HepG2 (cell line): ENCODE results near the gene PIAS3. TPM values are rescaled to one million over a fixed set of nuclear protein-coding genes. Genes with fewer than 3 reads are reported as not detected.

ENCODE experiments used
- ATAC-seq: fragments of 200-7000 bp; cut with Tn5 transposase; 3 replicates; pipeline ENCODE4 v1.9.1; 2020; ENCODE audit warnings: mild to moderate bottlenecking, moderate library complexity
- BruUV-seq: library from RNA; stranded (reverse); fragments of 400-500 nt; replicated peaks from 2 replicates; lab custom pipeline; 2021; lab: Mats Ljungman, UMichigan
- CTCF ChIA-PET: fragments of 300-600 bp; formaldehyde crosslinking; extraction: SDS; loops from one replicate; lab custom pipeline; 2021; ENCODE audit warnings: low total read pairs, inconsistent platforms, low intra/inter-chr PET ratio; lab: Yijun Ruan, JAX
- POLR2A ChIA-PET: fragments of 350-600 bp; sonication (Branson Sonifier 250); formaldehyde crosslinking; loops from one replicate; lab custom pipeline; 2020; ENCODE audit warnings: antibody characterized with exemption, inconsistent platforms; lab: Yijun Ruan, JAX
- DNase-seq: peaks from one replicate; pipeline ENCODE4 v3.0.0-alpha.2; 2015; ENCODE audit warnings: low spot score
- FAIRE-seq: peaks from 3 replicates; lab custom pipeline; 2011; peaks lifted over from hg19 to GRCh38; lab: Jason Lieb, UNC
- H2AFZ ChIP-seq: one replicate; pipeline ENCODE4 v1.6.1; 2011; ENCODE audit warnings: low read length, inconsistent platforms
- H3K27ac ChIP-seq: fragments of 300-600 bp; 3 replicates; pipeline ENCODE4 v1.8.0; 2011; ENCODE audit warnings: mixed run types, mild to moderate bottlenecking, mixed read lengths, low read length, inconsistent platforms; ENCODE audit not compliant: insufficient read depth; ENCODE audit errors: extremely low read length
- H3K27me3 ChIP-seq, 2 experiments: fragments of 200-600 bp in 1 of 2; 2 replicates in 1 of 2; 3 replicates in 1 of 2; pipeline versions ENCODE4 v1.6.0 to v1.8.0; 2011; ENCODE audit warnings: low read length in 2 of 2, mild to moderate bottlenecking in 2 of 2, moderate library complexity in 2 of 2, inconsistent platforms in 1 of 2; ENCODE audit not compliant: insufficient read depth in 2 of 2, control insufficient read depth in 1 of 2
- H3K36me3 ChIP-seq, 2 experiments: fragments of 200-600 bp in 1 of 2; replicated peaks in 1 of 2; 2 replicates in 1 of 2; 3 replicates in 1 of 2; pipeline versions ENCODE4 v1.5.1 to v1.8.0; 2011; ENCODE audit warnings: low read length in 2 of 2, inconsistent platforms in 1 of 2; ENCODE audit not compliant: insufficient read depth in 2 of 2, control insufficient read depth in 1 of 2
- H3K4me1 ChIP-seq: 2 replicates; pipeline ENCODE4 v1.5.1; 2012; ENCODE audit warnings: low read length, inconsistent platforms; ENCODE audit not compliant: insufficient read depth
- H3K4me2 ChIP-seq: 2 replicates; pipeline ENCODE4 v1.6.0; 2011; ENCODE audit warnings: low read depth, low read length, inconsistent platforms
- H3K4me3 ChIP-seq, 3 experiments: fragments of 200-600 bp in 1 of 3; sonication (generic), shearing (Covaris generic) in 1 of 3; replicated peaks in 1 of 3; 2 replicates each; pipeline ENCODE4 v1.5.1; 2011 to 2016; ENCODE audit warnings: low read length in 3 of 3, inconsistent platforms in 2 of 3, low read depth in 2 of 3, mild to moderate bottlenecking in 2 of 3, control low read depth in 1 of 3, mixed read lengths in 1 of 3; ENCODE audit not compliant: insufficient read depth in 1 of 3
- H3K79me2 ChIP-seq: one replicate; pipeline ENCODE4 v1.6.1; 2011; ENCODE audit warnings: low read length, inconsistent platforms; ENCODE audit not compliant: insufficient read depth
- H3K9ac ChIP-seq: 2 replicates; pipeline ENCODE4 v1.6.0; 2011; ENCODE audit warnings: mild to moderate bottlenecking, low read depth, low read length, inconsistent platforms; ENCODE audit not compliant: insufficient read depth
- H3K9me3 ChIP-seq: 2 replicates; pipeline ENCODE4 v1.5.1; 2012; ENCODE audit warnings: mild to moderate bottlenecking, low read length
- H4K20me1 ChIP-seq: 2 replicates; pipeline ENCODE4 v1.6.0; 2011; ENCODE audit warnings: inconsistent platforms, mild to moderate bottlenecking, low read length, moderate library complexity; ENCODE audit not compliant: insufficient read depth
- CBX1 ChIP-seq: IDR thresholded peaks from one replicate; pipeline ENCODE4 v1.6.1; 2016; ENCODE audit warnings: antibody characterized with exemption, low read depth
- CTCF ChIP-seq: sonication (generic); formaldehyde crosslinking; IDR thresholded peaks from 2 replicates; pipeline ENCODE4 v1.5.0; 2020; ENCODE audit warnings: mild to moderate bottlenecking, missing genetic modification reagents, moderate library complexity
- FOXK1 ChIP-seq: sonication (generic); formaldehyde crosslinking; IDR thresholded peaks from 2 replicates; pipeline ENCODE4 v1.4.0; 2020; ENCODE audit warnings: low read depth, missing genetic modification reagents, borderline replicate concordance
- IRF2 ChIP-seq: IDR thresholded peaks from 2 replicates; pipeline ENCODE4 v1.6.1; 2018; ENCODE audit warnings: missing genetic modification reagents, missing compliant biosample characterization
- KDM3A ChIP-seq: IDR thresholded peaks from 2 replicates; pipeline ENCODE4 v1.6.1; 2018; ENCODE audit warnings: low read depth, missing compliant biosample characterization
- NFATC3 ChIP-seq: sonication (generic); formaldehyde crosslinking; IDR thresholded peaks from 2 replicates; pipeline ENCODE4 v1.5.1; 2020; ENCODE audit warnings: mild to moderate bottlenecking, missing genetic modification reagents
- RARG ChIP-seq: sonication (generic); formaldehyde crosslinking; IDR thresholded peaks from 2 replicates; pipeline ENCODE4 v1.4.0; 2020; ENCODE audit warnings: low read depth, mild to moderate bottlenecking, missing genetic modification reagents
- SMAD3 ChIP-seq: sonication (generic); formaldehyde crosslinking; IDR thresholded peaks from 2 replicates; pipeline ENCODE4 v1.4.0; 2020; ENCODE audit warnings: missing genetic modification reagents
- ZFAT ChIP-seq: sonication (generic); formaldehyde crosslinking; conservative IDR thresholded peaks from 2 replicates; pipeline ENCODE4 v1.8.1; 2023; ENCODE audit warnings: missing genetic modification reagents, inconsistent platforms
- ZNF143 ChIP-seq: sonication (generic); formaldehyde crosslinking; IDR thresholded peaks from 2 replicates; pipeline ENCODE4 v1.4.0; 2020; ENCODE audit warnings: missing genetic modification reagents
- ZNF282 ChIP-seq: fragments of 450-650 bp; IDR thresholded peaks from 2 replicates; pipeline ENCODE4 v1.6.1; 2018; ENCODE audit not compliant: partially characterized antibody
- ZNF362 ChIP-seq: sonication (generic); formaldehyde crosslinking; IDR thresholded peaks from 2 replicates; pipeline ENCODE4 v1.4.0; 2020; ENCODE audit warnings: missing genetic modification reagents, mild to moderate bottlenecking, borderline replicate concordance
- ZNF549 ChIP-seq: sonication (generic); formaldehyde crosslinking; IDR thresholded peaks from 2 replicates; pipeline ENCODE4 v1.5.0; 2020; ENCODE audit warnings: missing genetic modification reagents
- WGBS: methylation state at CpG from one replicate; pipeline ENCODE4 v1.1.6; 2017; ENCODE audit warnings: low lambda C conversion rate; 5-methylcytosine and 5-hydroxymethylcytosine counted together
- in situ Hi-C: cut with HindIII; loops from 2 replicates; pipeline ENCODE4 v1.10.0; 2017; ENCODE audit warnings: low pct_unique_long_range_greater_than_20kb; ENCODE audit not compliant: extremely low pct_ligation_motif_present
- intact Hi-C: fragments of 100-400 bp; cut with micrococcal nuclease; formaldehyde crosslinking; loops from one replicate; pipeline ENCODE4 v1.10.0; 2022; ENCODE audit not compliant: unreplicated experiment
- polyA plus RNA-seq, 8 experiments: library from polyadenylated mRNA; depleted of rRNA in 3 of 8; stranded (reverse) in 7 of 8; unstranded in 1 of 8; fragments of >200 nt; fragmentation: Illumina TruSeq in 4 of 8; extraction: Trizol in 4 of 8; gene quantifications; 2 replicates each; pipeline versions ENCODE4 v1.2.1 to v1.2.3, GENCODE V29; 2011 to 2016; ENCODE audit warnings: low read depth in 4 of 8, missing spikeins in 1 of 8, mixed read lengths in 1 of 8; ENCODE audit not compliant: insufficient read depth in 1 of 8
- total RNA-seq, 5 experiments: library from RNA; depleted of rRNA; stranded (reverse); fragments of >200 nt; fragmentation: Illumina TruSeq; extraction: Trizol; gene quantifications; 2 replicates each; pipeline ENCODE4 v1.2.3, GENCODE V29; 2016; ENCODE audit warnings: low read depth in 1 of 5
- TF ChIP-seq, protein P1 (sequence below): IDR thresholded peaks from 2 replicates; pipeline ENCODE4 v1.6.1; 2018; ENCODE audit warnings: missing genetic modification reagents, mild to moderate bottlenecking, missing compliant biosample characterization

PIAS3 gene
- total and polyA plus RNA-seq, 2 of the 13 experiments (the other 11 are each of a cell fraction or from before 2014, with no cell fraction given), result 3.7 to 8.0 TPM

- CTCF ChIA-PET, result no interaction called here
Observed at GRCh38 chr1:145806844-145807243, 52.0 kb downstream of the PIAS3 start.

GRCh38 chr1:145806408-145806807, 52.5 kb downstream of the PIAS3 start:
- Histone ChIP-seq H3K4me1 (no peaks in the 10 kb centered on the region), H2AFZ (no peak overlapping the region), H3K27me3 (no peaks in the 10 kb centered on the region), H3K36me3 (peaks cover 0 to 2% of the 10 kb centered on the region in 2 experiments; a peak in 2 of 5 replicates), H3K4me2 (no peak overlapping the region), H3K27ac (no peak overlapping the region), H3K9me3 (no peaks in the 10 kb centered on the region), H3K9ac (no peak overlapping the region), H4K20me1 (no peaks in the 10 kb centered on the region), H3K79me2 (peaks cover 20% of the 10 kb centered on the region), H3K4me3 (no peak overlapping the region)
- ATAC-seq (no peak), DNase-seq (no peak), FAIRE-seq (no peak)
- 97% methylated on average over 4 of the region's 4 CpGs for WGBS
- ChIA-PET POLR2A (no interaction called here), CTCF (no interaction called here)
- in situ Hi-C loops (no loop called here), intact Hi-C loops (no loop called here)
- no TSS peak for BruUV-seq
- TF ChIP-seq KDM3A (CRISPR knock-in tag) (no peak), ZNF143 (no peak), CTCF (CRISPR knock-in tag) (no peak), RARG (CRISPR knock-in tag) (no peak), FOXK1 (CRISPR knock-in tag) (no peak), ZFAT (no peak), IRF2 (CRISPR knock-in tag) (no peak), SMAD3 (CRISPR knock-in tag) (no peak)

More at GRCh38 chr1:145806844-145807243, 52.0 kb downstream of the PIAS3 start:
- in situ Hi-C loops, result no loop called here
- H4K20me1 ChIP-seq, result no peaks in the 10 kb centered on the region
- POLR2A ChIA-PET, result no interaction called here
- DNase-seq (no peak), FAIRE-seq (no peak), ATAC-seq (no peak)
- no peak overlapping the region for H2AFZ ChIP-seq
- H3K79me2 ChIP-seq, result peaks cover 20% of the 10 kb centered on the region
- no peak overlapping the region for H3K9ac ChIP-seq
- TF ChIP-seq ZNF362 (CRISPR knock-in tag) (no peak), NFATC3 (CRISPR knock-in tag) (no peak), ZNF282 (no peak), ZNF549 (no peak), CBX1 (no peak)
- TF ChIP-seq, protein P1, sequence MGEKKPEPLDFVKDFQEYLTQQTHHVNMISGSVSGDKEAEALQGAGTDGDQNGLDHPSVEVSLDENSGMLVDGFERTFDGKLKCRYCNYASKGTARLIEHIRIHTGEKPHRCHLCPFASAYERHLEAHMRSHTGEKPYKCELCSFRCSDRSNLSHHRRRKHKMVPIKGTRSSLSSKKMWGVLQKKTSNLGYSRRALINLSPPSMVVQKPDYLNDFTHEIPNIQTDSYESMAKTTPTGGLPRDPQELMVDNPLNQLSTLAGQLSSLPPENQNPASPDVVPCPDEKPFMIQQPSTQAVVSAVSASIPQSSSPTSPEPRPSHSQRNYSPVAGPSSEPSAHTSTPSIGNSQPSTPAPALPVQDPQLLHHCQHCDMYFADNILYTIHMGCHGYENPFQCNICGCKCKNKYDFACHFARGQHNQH, result no peak
- no peaks in the 10 kb centered on the region for H3K27me3 ChIP-seq
- H3K27ac ChIP-seq, result no peak overlapping the region
- no peaks in the 10 kb centered on the region for H3K9me3 ChIP-seq
- BruUV-seq, result no TSS peak
- H3K4me3 ChIP-seq, result no peak overlapping the region
- 93% methylated on average over 7 of the region's 7 CpGs for WGBS
- intact Hi-C loops, result no loop called here
- H3K4me1 ChIP-seq, result no peaks in the 10 kb centered on the region
- H3K36me3 ChIP-seq, result peaks cover 0 to 2% of the 10 kb centered on the region in 2 experiments; a peak in 2 of 5 replicates
- H3K4me2 ChIP-seq, result no peak overlapping the region
